OCI-LY7 (cell line): Measurements from ENCODE around the gene TMEM8B.

Source experiments
- EZH2phosphoT487 ChIP-seq: fragments of 200-600 bp; sonication (generic); IDR thresholded peaks from 2 replicates; pipeline ENCODE4 v1.6.1; 2018; ENCODE audit warnings: low read depth, borderline replicate concordance, mild to moderate bottlenecking, mixed run types, antibody characterized with exemption, low read length, moderate library complexity, mixed read lengths
- TF ChIP-seq, protein P1 (sequence below): fragments of 200-600 bp; sonication (generic); conservative IDR thresholded peaks from 2 replicates; pipeline ENCODE4 v1.5.1; 2014; ENCODE audit warnings: mild to moderate bottlenecking, antibody characterized with exemption, low read length, moderate library complexity, mixed read lengths

- TF ChIP-seq, protein P1, sequence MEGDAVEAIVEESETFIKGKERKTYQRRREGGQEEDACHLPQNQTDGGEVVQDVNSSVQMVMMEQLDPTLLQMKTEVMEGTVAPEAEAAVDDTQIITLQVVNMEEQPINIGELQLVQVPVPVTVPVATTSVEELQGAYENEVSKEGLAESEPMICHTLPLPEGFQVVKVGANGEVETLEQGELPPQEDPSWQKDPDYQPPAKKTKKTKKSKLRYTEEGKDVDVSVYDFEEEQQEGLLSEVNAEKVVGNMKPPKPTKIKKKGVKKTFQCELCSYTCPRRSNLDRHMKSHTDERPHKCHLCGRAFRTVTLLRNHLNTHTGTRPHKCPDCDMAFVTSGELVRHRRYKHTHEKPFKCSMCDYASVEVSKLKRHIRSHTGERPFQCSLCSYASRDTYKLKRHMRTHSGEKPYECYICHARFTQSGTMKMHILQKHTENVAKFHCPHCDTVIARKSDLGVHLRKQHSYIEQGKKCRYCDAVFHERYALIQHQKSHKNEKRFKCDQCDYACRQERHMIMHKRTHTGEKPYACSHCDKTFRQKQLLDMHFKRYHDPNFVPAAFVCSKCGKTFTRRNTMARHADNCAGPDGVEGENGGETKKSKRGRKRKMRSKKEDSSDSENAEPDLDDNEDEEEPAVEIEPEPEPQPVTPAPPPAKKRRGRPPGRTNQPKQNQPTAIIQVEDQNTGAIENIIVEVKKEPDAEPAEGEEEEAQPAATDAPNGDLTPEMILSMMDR = no peak
- no peak for TF ChIP-seq EZH2phosphoT487
Measured at GRCh38 chr9:35828716-35829083, 328 bp upstream of the TMEM8B start, which contains the start of gene FAM221B.
